K562 treated with DMSO at 1 percent for 12 hours (cell line): ENCODE data around the gene UGT2B15. TPM values are rescaled to one million over a fixed set of nuclear protein-coding genes. Genes with fewer than 3 reads are reported as not detected.

Experiments used
- total RNA-seq: library from RNA; unstranded; fragments of 300-600 nt; gene quantifications from 2 replicates; pipeline ENCODE4 v1.2.3, GENCODE V29; 2022; ENCODE audit not compliant: insufficient read depth

UGT2B15 gene
- 0.41 TPM in 1 of 2 replicates, not detected in the other for total RNA-seq

DNA sequence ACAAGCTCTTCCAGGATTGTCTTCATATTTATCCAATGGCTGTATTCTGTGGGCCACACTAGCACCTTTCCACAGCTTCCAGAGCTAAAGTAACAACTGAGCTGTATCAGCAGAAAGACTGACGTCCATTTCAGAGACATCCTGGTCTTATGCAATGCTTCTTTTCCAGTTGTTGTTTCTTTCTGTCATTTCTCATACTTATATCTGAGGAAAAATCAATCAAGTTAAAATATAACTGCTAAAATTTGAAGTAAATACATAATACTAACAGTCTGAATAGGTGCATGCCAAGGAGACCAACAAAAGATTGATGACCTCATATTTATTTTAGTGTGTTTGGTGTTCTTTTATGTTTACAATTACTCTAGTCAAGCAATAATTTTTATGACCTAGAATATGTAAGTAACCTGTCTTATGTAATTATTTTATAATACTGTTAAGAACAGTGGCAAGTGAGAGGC is at the start of gene UGT2B15:
Gene UGT2B15 (minus strand): TSS at position 174 of the 461 bp plus-strand sequence. CDS start 34 bp downstream, at position 140.

Other genes with a start within 250 kb of the UGT2B15 start
- gene TMPRSS11E, start 223.2 kb downstream of the UGT2B15 start, total RNA-seq, result not detected in 2 replicates
- gene UGT2B17, start 94.3 kb downstream of the UGT2B15 start, total RNA-seq, result not detected in 2 replicates
- not detected in 2 replicates for gene UGT2B10, start 145.3 kb upstream of the UGT2B15 start, total RNA-seq